Measurements from ENCODE around the gene PLEKHA6. TPM values are rescaled to one million over a fixed set of nuclear protein-coding genes. Genes with fewer than 3 reads are reported as not detected.

PLEKHA6 gene
- total and polyA plus RNA-seq, 2 of the 8 experiments (the other 6 are each of a cell fraction or from before 2014, with no cell fraction given), result 4.8 to 20.2 TPM

GRCh38 chr1:204350857-204351573 lies 8.7 kb downstream of the PLEKHA6 start (continued):
- TF ChIP-seq NRF1 (IDR thresholded peaks at IDR 0.05; ENCODE audit: low read depth, low read length) (no peak), SUZ12 (IDR thresholded peaks at IDR 0.05; ENCODE audit: low read length) (no peak), SAP30 (IDR thresholded peaks at IDR 0.05; ENCODE audit: insufficient read depth, insufficient replicate concordance, low read length) (peak; percentile 88), POLR2AphosphoS5 (IDR thresholded peaks at IDR 0.05; ENCODE audit: low read depth, low read length) (no peak), RFX5 (IDR thresholded peaks at IDR 0.05; ENCODE audit: borderline replicate concordance, low read depth, low read length) (no peak), FOSL1 (IDR thresholded peaks at IDR 0.05; ENCODE audit: insufficient read depth, low read depth, low read length) (no peak), EZH2 (IDR thresholded peaks at IDR 0.05; ENCODE audit: low read depth, low read length, severe bottlenecking) (no peak), TAF1 (IDR thresholded peaks at IDR 0.05; ENCODE audit: low read depth, low read length) (0 out of 2 replicates have a peak, but pooled peaks have one; percentile 22)
- TF ChIP-seq, protein P1, sequence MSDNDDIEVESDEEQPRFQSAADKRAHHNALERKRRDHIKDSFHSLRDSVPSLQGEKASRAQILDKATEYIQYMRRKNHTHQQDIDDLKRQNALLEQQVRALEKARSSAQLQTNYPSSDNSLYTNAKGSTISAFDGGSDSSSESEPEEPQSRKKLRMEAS (IDR thresholded peaks at IDR 0.05), result no peak; the same call in 1 of the 2 replicates
- TF ChIP-seq, protein P2, sequence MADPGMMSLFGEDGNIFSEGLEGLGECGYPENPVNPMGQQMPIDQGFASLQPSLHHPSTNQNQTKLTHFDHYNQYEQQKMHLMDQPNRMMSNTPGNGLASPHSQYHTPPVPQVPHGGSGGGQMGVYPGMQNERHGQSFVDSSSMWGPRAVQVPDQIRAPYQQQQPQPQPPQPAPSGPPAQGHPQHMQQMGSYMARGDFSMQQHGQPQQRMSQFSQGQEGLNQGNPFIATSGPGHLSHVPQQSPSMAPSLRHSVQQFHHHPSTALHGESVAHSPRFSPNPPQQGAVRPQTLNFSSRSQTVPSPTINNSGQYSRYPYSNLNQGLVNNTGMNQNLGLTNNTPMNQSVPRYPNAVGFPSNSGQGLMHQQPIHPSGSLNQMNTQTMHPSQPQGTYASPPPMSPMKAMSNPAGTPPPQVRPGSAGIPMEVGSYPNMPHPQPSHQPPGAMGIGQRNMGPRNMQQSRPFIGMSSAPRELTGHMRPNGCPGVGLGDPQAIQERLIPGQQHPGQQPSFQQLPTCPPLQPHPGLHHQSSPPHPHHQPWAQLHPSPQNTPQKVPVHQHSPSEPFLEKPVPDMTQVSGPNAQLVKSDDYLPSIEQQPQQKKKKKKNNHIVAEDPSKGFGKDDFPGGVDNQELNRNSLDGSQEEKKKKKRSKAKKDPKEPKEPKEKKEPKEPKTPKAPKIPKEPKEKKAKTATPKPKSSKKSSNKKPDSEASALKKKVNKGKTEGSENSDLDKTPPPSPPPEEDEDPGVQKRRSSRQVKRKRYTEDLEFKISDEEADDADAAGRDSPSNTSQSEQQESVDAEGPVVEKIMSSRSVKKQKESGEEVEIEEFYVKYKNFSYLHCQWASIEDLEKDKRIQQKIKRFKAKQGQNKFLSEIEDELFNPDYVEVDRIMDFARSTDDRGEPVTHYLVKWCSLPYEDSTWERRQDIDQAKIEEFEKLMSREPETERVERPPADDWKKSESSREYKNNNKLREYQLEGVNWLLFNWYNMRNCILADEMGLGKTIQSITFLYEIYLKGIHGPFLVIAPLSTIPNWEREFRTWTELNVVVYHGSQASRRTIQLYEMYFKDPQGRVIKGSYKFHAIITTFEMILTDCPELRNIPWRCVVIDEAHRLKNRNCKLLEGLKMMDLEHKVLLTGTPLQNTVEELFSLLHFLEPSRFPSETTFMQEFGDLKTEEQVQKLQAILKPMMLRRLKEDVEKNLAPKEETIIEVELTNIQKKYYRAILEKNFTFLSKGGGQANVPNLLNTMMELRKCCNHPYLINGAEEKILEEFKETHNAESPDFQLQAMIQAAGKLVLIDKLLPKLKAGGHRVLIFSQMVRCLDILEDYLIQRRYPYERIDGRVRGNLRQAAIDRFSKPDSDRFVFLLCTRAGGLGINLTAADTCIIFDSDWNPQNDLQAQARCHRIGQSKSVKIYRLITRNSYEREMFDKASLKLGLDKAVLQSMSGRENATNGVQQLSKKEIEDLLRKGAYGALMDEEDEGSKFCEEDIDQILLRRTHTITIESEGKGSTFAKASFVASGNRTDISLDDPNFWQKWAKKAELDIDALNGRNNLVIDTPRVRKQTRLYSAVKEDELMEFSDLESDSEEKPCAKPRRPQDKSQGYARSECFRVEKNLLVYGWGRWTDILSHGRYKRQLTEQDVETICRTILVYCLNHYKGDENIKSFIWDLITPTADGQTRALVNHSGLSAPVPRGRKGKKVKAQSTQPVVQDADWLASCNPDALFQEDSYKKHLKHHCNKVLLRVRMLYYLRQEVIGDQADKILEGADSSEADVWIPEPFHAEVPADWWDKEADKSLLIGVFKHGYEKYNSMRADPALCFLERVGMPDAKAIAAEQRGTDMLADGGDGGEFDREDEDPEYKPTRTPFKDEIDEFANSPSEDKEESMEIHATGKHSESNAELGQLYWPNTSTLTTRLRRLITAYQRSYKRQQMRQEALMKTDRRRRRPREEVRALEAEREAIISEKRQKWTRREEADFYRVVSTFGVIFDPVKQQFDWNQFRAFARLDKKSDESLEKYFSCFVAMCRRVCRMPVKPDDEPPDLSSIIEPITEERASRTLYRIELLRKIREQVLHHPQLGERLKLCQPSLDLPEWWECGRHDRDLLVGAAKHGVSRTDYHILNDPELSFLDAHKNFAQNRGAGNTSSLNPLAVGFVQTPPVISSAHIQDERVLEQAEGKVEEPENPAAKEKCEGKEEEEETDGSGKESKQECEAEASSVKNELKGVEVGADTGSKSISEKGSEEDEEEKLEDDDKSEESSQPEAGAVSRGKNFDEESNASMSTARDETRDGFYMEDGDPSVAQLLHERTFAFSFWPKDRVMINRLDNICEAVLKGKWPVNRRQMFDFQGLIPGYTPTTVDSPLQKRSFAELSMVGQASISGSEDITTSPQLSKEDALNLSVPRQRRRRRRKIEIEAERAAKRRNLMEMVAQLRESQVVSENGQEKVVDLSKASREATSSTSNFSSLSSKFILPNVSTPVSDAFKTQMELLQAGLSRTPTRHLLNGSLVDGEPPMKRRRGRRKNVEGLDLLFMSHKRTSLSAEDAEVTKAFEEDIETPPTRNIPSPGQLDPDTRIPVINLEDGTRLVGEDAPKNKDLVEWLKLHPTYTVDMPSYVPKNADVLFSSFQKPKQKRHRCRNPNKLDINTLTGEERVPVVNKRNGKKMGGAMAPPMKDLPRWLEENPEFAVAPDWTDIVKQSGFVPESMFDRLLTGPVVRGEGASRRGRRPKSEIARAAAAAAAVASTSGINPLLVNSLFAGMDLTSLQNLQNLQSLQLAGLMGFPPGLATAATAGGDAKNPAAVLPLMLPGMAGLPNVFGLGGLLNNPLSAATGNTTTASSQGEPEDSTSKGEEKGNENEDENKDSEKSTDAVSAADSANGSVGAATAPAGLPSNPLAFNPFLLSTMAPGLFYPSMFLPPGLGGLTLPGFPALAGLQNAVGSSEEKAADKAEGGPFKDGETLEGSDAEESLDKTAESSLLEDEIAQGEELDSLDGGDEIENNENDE (IDR thresholded peaks at IDR 0.05; ENCODE audit: insufficient replicate concordance, low read length), result no peak
